ENCODE data around the gene PTGER2. TPM values are rescaled to one million over a fixed set of nuclear protein-coding genes. Genes with fewer than 3 reads are reported as not detected.
A peak's percentile ranks its signal among the peaks of the same experiment; 100 is the strongest.

Gene PTGER2
- total and polyA plus RNA-seq, 8 donors: 3.4 to 19.2 (median 5.6) TPM

GRCh38 chr14:52267501-52268278 lies 46.4 kb upstream of the PTGER2 start, which contains the start of gene PTGDR:
Gene PTGDR (plus strand): TSS chr14:52267698. CDS start chr14:52267815, 117 bp downstream.
- H3K27me3 ChIP-seq: peaks cover 39 to 50% of the 10 kb centered on the region in 2 donors
- H3K36me3 ChIP-seq: no peaks in the 10 kb centered on the region
- H3K4me1 ChIP-seq: peaks cover 0 to 26% of the 10 kb centered on the region in 2 donors
- no peaks in the 10 kb centered on the region for H3K9me3 ChIP-seq
- DNase-seq (peak in 3 of 4 donors; percentile 13 to 83 (median 41)), ATAC-seq (peak; percentile 72)
- peak within 1 kb of the TSS; percentile 15 to 38 for H3K4me3 ChIP-seq
- intact Hi-C loops (cut with DNase I): no loop called here
- TF ChIP-seq, protein P1, sequence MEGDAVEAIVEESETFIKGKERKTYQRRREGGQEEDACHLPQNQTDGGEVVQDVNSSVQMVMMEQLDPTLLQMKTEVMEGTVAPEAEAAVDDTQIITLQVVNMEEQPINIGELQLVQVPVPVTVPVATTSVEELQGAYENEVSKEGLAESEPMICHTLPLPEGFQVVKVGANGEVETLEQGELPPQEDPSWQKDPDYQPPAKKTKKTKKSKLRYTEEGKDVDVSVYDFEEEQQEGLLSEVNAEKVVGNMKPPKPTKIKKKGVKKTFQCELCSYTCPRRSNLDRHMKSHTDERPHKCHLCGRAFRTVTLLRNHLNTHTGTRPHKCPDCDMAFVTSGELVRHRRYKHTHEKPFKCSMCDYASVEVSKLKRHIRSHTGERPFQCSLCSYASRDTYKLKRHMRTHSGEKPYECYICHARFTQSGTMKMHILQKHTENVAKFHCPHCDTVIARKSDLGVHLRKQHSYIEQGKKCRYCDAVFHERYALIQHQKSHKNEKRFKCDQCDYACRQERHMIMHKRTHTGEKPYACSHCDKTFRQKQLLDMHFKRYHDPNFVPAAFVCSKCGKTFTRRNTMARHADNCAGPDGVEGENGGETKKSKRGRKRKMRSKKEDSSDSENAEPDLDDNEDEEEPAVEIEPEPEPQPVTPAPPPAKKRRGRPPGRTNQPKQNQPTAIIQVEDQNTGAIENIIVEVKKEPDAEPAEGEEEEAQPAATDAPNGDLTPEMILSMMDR (IDR thresholded peaks at IDR 0.05): no peak
- H3K27ac ChIP-seq: no peak within 1 kb of the TSS

- Histone ChIP-seq H3K36me3 (no peaks in the 10 kb centered on the region), H3K9me3 (no peaks in the 10 kb centered on the region), H3K27me3 (peaks cover 39 to 50% of the 10 kb centered on the region in 2 donors), H3K4me1 (peaks cover 0 to 26% of the 10 kb centered on the region in 2 donors), H3K27ac (no peak overlapping the region), H3K4me3 (peak overlapping the region; percentile 14 to 38)
- TF ChIP-seq, protein P1 (IDR thresholded peaks at IDR 0.05): no peak
- ATAC-seq (peak; percentile 34), DNase-seq (peak in 2 of 4 donors; percentile 14 to 82)
- intact Hi-C loops (cut with DNase I): no loop called here
These were observed 45.6 kb upstream of the PTGER2 start for GRCh38 chr14:52268279-52269061.

- peaks cover 39 to 50% of the 10 kb centered on the region in 2 donors for H3K27me3 ChIP-seq
- DNase-seq (peak in 1 of 4 donors; percentile 4), ATAC-seq (no peak)
- no peaks in the 10 kb centered on the region for H3K9me3 ChIP-seq
- intact Hi-C loops (cut with DNase I): no loop called here
- peak overlapping the region in 1 of 2 donors; percentile 38 for H3K4me3 ChIP-seq
- no peak overlapping the region for H3K27ac ChIP-seq
- TF ChIP-seq, protein P1 (IDR thresholded peaks at IDR 0.05): no peak
- H3K4me1 ChIP-seq: peaks cover 0 to 26% of the 10 kb centered on the region in 2 donors
- no peaks in the 10 kb centered on the region for H3K36me3 ChIP-seq
These were observed 45.0 kb upstream of the PTGER2 start for GRCh38 chr14:52269100-52269499.

DNA sequence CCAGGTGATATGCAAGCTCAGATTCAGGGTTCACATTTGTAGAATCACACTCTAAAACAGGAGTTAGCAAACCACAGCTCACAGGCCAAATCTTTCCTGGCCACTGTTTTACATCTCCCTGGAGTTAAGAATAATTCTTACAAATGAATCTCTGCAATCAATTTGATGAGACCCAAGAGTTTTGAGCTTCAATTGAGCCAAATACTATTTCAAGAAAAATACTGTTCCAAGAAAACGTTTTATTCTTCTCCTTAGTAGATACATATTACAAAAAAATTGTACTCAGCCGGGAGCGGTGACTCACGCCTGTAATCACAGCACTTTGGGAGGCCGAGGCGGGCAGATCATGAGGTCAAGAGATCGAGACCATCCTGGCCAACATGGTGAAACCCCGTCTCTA lies 44.1 kb upstream of the PTGER2 start:
- DNase-seq: no peak

More for the DNA sequence above, 44.1 kb upstream of the PTGER2 start:
- no peaks in the 10 kb centered on the region for H3K9me3 ChIP-seq
- peaks cover 39 to 50% of the 10 kb centered on the region in 2 donors for H3K27me3 ChIP-seq
- peaks cover 0 to 26% of the 10 kb centered on the region in 2 donors for H3K4me1 ChIP-seq
- TF ChIP-seq, protein P1 (IDR thresholded peaks at IDR 0.05): no peak
- intact Hi-C loops (cut with DNase I): no loop called here
- H3K4me3 ChIP-seq: no peak overlapping the region
- H3K36me3 ChIP-seq: no peaks in the 10 kb centered on the region
- no peak overlapping the region for H3K27ac ChIP-seq
- no peak for ATAC-seq
